ENCODE results near the gene PHLDA2. TPM values are rescaled to one million over a fixed set of nuclear protein-coding genes. Genes with fewer than 3 reads are reported as not detected.

The PHLDA2 gene
- total RNA-seq, 1 experiment from 2014 or later, result 309 TPM

- no peaks in the 10 kb centered on the region for H3K27me3 ChIP-seq (ENCODE audit: insufficient read depth, low read length)
- intact Hi-C loops (cut with micrococcal nuclease), result no loop called here
- CTCF ChIA-PET, result interaction anchor here (1.2 kb wide), 1 partner anchor 24 kb away, joined by 3 read pairs; no protein-coding TSS in a partner anchor
- no peaks in the 10 kb centered on the region for H3K36me3 ChIP-seq (ENCODE audit: control insufficient read depth in 1 of 2, insufficient read depth in 2 of 2, low read length in 2 of 2)
- no peak overlapping the region for H3K27ac ChIP-seq (ENCODE audit: low read depth, low read length)
- no peaks in the 10 kb centered on the region for H3K79me2 ChIP-seq (ENCODE audit: insufficient read depth, low read length)
- no peak for ATAC-seq
- RAD21 ChIA-PET (ENCODE audit: low non-redundant PET in 1 of 2, low total read pairs in 2 of 2, uncharacterized antibody in 2 of 2, unreplicated experiment in 2 of 2), result no interaction called here
- no peak overlapping the region for H2AFZ ChIP-seq (ENCODE audit: low read depth, low read length, poor library complexity, severe bottlenecking)
- no peaks in the 10 kb centered on the region for H3K9me3 ChIP-seq (ENCODE audit: control insufficient read depth in 1 of 2, insufficient read depth in 1 of 2, low read depth in 1 of 2, low read length in 2 of 2)
- TF ChIP-seq ZFX (IDR thresholded peaks at IDR 0.05) (no peak), EGR1 (IDR thresholded peaks at IDR 0.05; ENCODE audit: low read depth) (no peak), POLR2AphosphoS5 (IDR thresholded peaks at IDR 0.05; ENCODE audit: low read depth, low read length) (no peak), FOSL1 (IDR thresholded peaks at IDR 0.05; ENCODE audit: low read depth) (no peak), JUND (IDR thresholded peaks at IDR 0.05) (no peak), SP1 (IDR thresholded peaks at IDR 0.05; ENCODE audit: low read depth) (no peak), EZH2 (IDR thresholded peaks at IDR 0.05) (no peak), SIN3A (IDR thresholded peaks at IDR 0.05; ENCODE audit: low read depth) (no peak), ELF1 (IDR thresholded peaks at IDR 0.05; ENCODE audit: borderline replicate concordance, low read depth) (no peak), TCF7L2 (IDR thresholded peaks at IDR 0.05; ENCODE audit: borderline replicate concordance, extremely low read depth, insufficient read depth, insufficient read length) (no peak), YY1 (IDR thresholded peaks at IDR 0.05; ENCODE audit: extremely low read depth, insufficient replicate concordance, low read depth, low read length) (no peak), REST (IDR thresholded peaks at IDR 0.05; ENCODE audit: low read depth) (no peak), EZH2phosphoT487 (IDR thresholded peaks at IDR 0.05; ENCODE audit: borderline replicate concordance) (no peak), CTCF (IDR thresholded peaks at IDR 0.05 in 2 of 3, conservative IDR thresholded peaks at IDR 0.05 in 1 of 3; ENCODE audit: borderline replicate concordance in 1 of 3, insufficient read depth in 1 of 3, low read depth in 2 of 3, low read length in 2 of 3) (no peak), MAX (IDR thresholded peaks at IDR 0.05) (no peak)
- no peak overlapping the region for H3K4me3 ChIP-seq (replicated peaks in 1 of 2; ENCODE audit: low read depth in 1 of 2, low read length in 2 of 2)
- peaks cover 45% of the 10 kb centered on the region in 2 experiments for H3K4me1 ChIP-seq (ENCODE audit: control insufficient read depth in 1 of 2, insufficient read depth in 2 of 2, low read length in 2 of 2)
- no peaks in the 10 kb centered on the region for H3K9me2 ChIP-seq (ENCODE audit: insufficient read depth)
- DNase-seq (ENCODE audit: low read depth, low spot score), result no peak
- no peak overlapping the region for H3K4me2 ChIP-seq (ENCODE audit: low read length)
- no TSS peak for BruUV-seq (replicated peaks)
- POLR2A ChIA-PET, result interaction anchor here (0.9 to 1.4 kb wide), 2 partner anchors 14 to 25 kb away, joined by 3 to 6 read pairs; partner anchors contain the start of gene PHLDA2
- no peaks in the 10 kb centered on the region for H4K20me1 ChIP-seq (ENCODE audit: insufficient read depth)
- H3K9ac ChIP-seq (ENCODE audit: low read length), result no peak overlapping the region
These were observed 13.7 kb downstream of the PHLDA2 start for GRCh38 chr11:2915473-2915872.
